BE2C (cell line): ENCODE data around the gene MALRD1.

ENCODE experiments used
- DNase-seq: peaks from one replicate; pipeline ENCODE4 v3.0.0-alpha.2; 2020
- H3K27me3 ChIP-seq: fragments of 250-450 bp; sonication (Bioruptor Pico); 2 replicates; pipeline ENCODE4 v1.5.1; 2020; ENCODE audit warnings: mild to moderate bottlenecking
- H3K36me3 ChIP-seq: fragments of 250-450 bp; sonication (Bioruptor Pico); 2 replicates; pipeline ENCODE4 v1.5.1; 2020; ENCODE audit warnings: mild to moderate bottlenecking
- H3K4me1 ChIP-seq: fragments of 250-450 bp; sonication (Bioruptor Pico); 2 replicates; pipeline ENCODE4 v1.5.1; 2020
- H3K4me3 ChIP-seq: 2 replicates; pipeline ENCODE4 v1.5.1; 2011; ENCODE audit warnings: low read depth, low read length
- H3K9me3 ChIP-seq: fragments of 250-450 bp; sonication (Bioruptor Pico); 2 replicates; pipeline ENCODE4 v1.5.1; 2020
- CTCF ChIP-seq: IDR thresholded peaks from 2 replicates; pipeline ENCODE4 v1.5.1; 2012; ENCODE audit warnings: mild to moderate bottlenecking, low read depth, low read length

Gene MALRD1

DNA sequence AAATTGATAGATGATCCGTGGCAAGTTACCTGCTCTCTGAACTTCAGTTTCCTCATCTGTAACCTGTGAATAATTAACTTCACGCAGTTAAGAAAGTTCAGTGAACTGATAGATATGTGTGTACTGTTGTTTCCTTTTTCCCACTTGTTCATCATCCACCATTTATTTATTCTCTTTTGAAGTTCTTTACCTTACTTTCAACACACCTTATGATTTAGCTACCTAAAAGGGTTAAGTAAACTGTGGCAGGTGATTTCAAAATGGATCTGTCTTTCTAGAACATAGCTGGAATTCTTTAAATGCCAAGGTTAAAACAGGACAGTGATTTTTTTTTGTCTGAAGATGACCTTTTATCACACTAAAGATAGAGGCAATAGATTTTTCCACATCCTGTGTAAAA lies 27.4 kb upstream of the MALRD1 start:
- TF ChIP-seq CTCF: no peak
- no peak overlapping the region for H3K4me3 ChIP-seq
- DNase-seq: no peak
- no peaks in the 10 kb centered on the region for H3K36me3 ChIP-seq
- H3K4me1 ChIP-seq: no peaks in the 10 kb centered on the region
- H3K27me3 ChIP-seq: no peaks in the 10 kb centered on the region
- H3K9me3 ChIP-seq: no peaks in the 10 kb centered on the region

- Histone ChIP-seq H3K36me3 (no peaks in the 10 kb centered on the region), H3K4me1 (no peaks in the 10 kb centered on the region), H3K9me3 (no peaks in the 10 kb centered on the region), H3K27me3 (no peaks in the 10 kb centered on the region), H3K4me3 (no peak overlapping the region)
- no peak for TF ChIP-seq CTCF
- no peak for DNase-seq
Observed at GRCh38 chr10:19024611-19025010, 24.0 kb upstream of the MALRD1 start.

DNA sequence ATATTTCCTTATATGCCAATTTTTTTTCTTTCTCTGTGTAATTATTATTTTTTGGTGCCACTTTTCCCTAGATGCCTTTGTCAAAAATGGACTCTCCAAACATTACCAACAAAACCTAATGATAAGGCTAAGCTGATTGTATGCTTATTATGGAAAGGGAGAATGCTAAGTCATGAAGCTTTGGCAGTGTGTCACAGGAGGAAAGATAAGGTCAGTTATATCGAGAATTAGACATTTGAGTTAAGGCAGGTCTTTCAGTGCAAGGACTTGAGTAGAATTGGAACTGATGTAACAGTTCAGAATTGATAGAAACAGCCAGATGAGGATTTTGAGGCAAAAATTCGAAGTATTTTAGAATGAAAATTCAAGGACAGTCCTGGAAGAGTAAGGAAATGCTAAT lies 16.8 kb upstream of the MALRD1 start:
- no peaks in the 10 kb centered on the region for H3K9me3 ChIP-seq
- TF ChIP-seq CTCF: no peak
- no peaks in the 10 kb centered on the region for H3K4me1 ChIP-seq
- no peak for DNase-seq
- no peak overlapping the region for H3K4me3 ChIP-seq
- no peaks in the 10 kb centered on the region for H3K27me3 ChIP-seq
- no peaks in the 10 kb centered on the region for H3K36me3 ChIP-seq

DNA sequence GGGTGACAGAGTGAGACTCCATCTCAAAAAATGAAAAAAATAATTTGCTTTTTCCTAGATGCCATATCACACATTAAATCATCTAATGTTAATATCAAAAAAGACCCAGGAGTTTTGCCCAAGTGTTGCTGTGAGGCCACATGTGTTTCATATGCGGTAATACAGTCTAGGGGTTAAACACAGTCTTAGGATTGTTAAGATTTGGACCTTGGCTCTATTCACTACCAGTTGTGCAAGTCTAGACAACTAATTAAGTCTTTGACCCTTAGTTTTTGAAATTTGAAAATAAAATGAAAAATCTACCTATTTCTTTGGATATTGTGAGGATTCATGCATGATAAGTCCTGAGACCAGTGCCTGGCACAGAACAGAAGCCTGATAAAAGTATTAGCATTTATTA lies 14.9 kb upstream of the MALRD1 start:
- Histone ChIP-seq H3K4me1 (no peaks in the 10 kb centered on the region), H3K9me3 (no peaks in the 10 kb centered on the region), H3K27me3 (no peaks in the 10 kb centered on the region), H3K4me3 (no peak overlapping the region), H3K36me3 (no peaks in the 10 kb centered on the region)
- TF ChIP-seq CTCF: no peak
- DNase-seq: no peak

DNA sequence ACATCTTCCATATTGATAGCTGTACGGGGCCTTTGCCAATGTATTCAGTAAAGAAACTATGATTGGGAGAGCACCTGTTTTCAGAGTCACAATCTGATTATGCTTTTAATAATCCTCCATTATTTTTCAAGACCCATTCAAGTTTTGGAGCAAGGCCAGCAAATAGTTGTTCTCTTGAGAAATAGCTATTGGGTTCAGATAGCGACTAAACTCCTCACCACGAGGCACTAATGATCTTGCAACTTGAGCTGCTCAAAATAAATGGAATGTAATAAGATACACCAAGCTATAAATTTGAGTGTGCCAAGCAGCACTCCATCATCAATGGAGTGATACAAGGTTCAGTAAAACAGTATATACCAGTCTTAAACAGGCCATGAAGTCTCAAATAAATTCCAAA lies 7.4 kb upstream of the MALRD1 start:
- Histone ChIP-seq H3K4me1 (no peaks in the 10 kb centered on the region), H3K27me3 (no peaks in the 10 kb centered on the region), H3K4me3 (no peak overlapping the region), H3K9me3 (no peaks in the 10 kb centered on the region), H3K36me3 (no peaks in the 10 kb centered on the region)
- TF ChIP-seq CTCF: no peak
- DNase-seq: no peak

- TF ChIP-seq CTCF: no peak
- no peak overlapping the region for H3K4me3 ChIP-seq
- H3K4me1 ChIP-seq: no peaks in the 10 kb centered on the region
- DNase-seq: no peak
- no peaks in the 10 kb centered on the region for H3K36me3 ChIP-seq
- no peaks in the 10 kb centered on the region for H3K9me3 ChIP-seq
- no peaks in the 10 kb centered on the region for H3K27me3 ChIP-seq
Observed at GRCh38 chr10:19043431-19043830, 5.2 kb upstream of the MALRD1 start.
